Transverse colon (tissue), 4 donors: ENCODE results near the gene FAM234A. TPM values are rescaled to one million over a fixed set of nuclear protein-coding genes. Genes with fewer than 3 reads are reported as not detected.

Experiments used
- DNase-seq: peaks from one replicate; pipeline ENCODE4 v3.0.0-alpha.2; 2019
- H3K27ac ChIP-seq, 4 donors: fragments of 200-600 bp; sonication (generic); 2 replicates each; pipeline ENCODE4 v1.5.1; 2016 to 2018; ENCODE audit warnings: inconsistent platforms in 4 of 4
- H3K27me3 ChIP-seq: fragments of 200-600 bp; sonication (generic); 2 replicates; pipeline ENCODE4 v1.5.1; 2017; ENCODE audit warnings: inconsistent platforms
- H3K36me3 ChIP-seq, 4 donors: fragments of 200-600 bp; sonication (generic); 2 replicates each; pipeline ENCODE4 v1.5.1; 2017 to 2019; ENCODE audit warnings: inconsistent platforms in 4 of 4
- H3K4me1 ChIP-seq, 4 donors: fragments of 200-600 bp; sonication (generic); 2 replicates each; pipeline ENCODE4 v1.5.1; 2017 to 2020; ENCODE audit warnings: inconsistent platforms in 4 of 4
- H3K4me3 ChIP-seq, 4 donors: fragments of 200-600 bp; sonication (generic); 1 replicate in 1 of 4; 2 replicates in 3 of 4; pipeline versions ENCODE4 v1.5.1 to v1.6.1; 2017 to 2019; ENCODE audit warnings: inconsistent platforms in 4 of 4
- H3K9me3 ChIP-seq, 2 donors: fragments of 200-600 bp; sonication (generic); 2 replicates each; pipeline ENCODE4 v1.5.1; 2017 to 2019; ENCODE audit warnings: inconsistent platforms in 2 of 2
- EP300 ChIP-seq: sonication (generic); formaldehyde crosslinking; IDR thresholded peaks from one replicate; pipeline ENCODE4 v1.6.1; 2017; ENCODE audit warnings: antibody characterized with exemption, low read depth
- POLR2A ChIP-seq: fragments of 450-650 bp; IDR thresholded peaks from one replicate; pipeline ENCODE4 v1.6.1; 2016; ENCODE audit warnings: antibody characterized with exemption, mild to moderate bottlenecking, moderate library complexity
- POLR2AphosphoS5 ChIP-seq, 3 donors: sonication (generic); formaldehyde crosslinking; IDR thresholded peaks; one replicate each; pipeline ENCODE4 v1.6.1; 2016; ENCODE audit warnings: antibody characterized with exemption in 3 of 3
- WGBS, 2 donors: methylation state at CpG; one replicate each; pipeline ENCODE4 v1.1.5; 2018; ENCODE audit warnings: low coverage in 1 of 2; 5-methylcytosine and 5-hydroxymethylcytosine counted together
- in situ Hi-C, 4 donors: fragments of 200-750 bp; cut with MboI; loops; one replicate each; pipeline versions ENCODE4 v1.15.0 to v1.15.1; 2017; ENCODE audit warnings: low sequenced_read_pairs in 3 of 4, low pct_ligation_motif_present in 1 of 4, low pct_unique_long_range_greater_than_20kb in 1 of 4
- intact Hi-C: fragments of 100-400 bp; cut with DNase I; formaldehyde crosslinking; loops from one replicate; pipeline ENCODE4 v1.15.1; 2023; ENCODE audit warnings: low total_unique reads
- total RNA-seq, 4 donors: library from RNA; depleted of rRNA; stranded (reverse); fragments of >200 nt; gene quantifications; one replicate each; pipeline ENCODE4 v1.1.0, GENCODE V29; 2016
- TF ChIP-seq, protein P1 (sequence below), 5 experiments: fragments of 200-600 bp in 3 of 5; fragments of 450-650 bp in 2 of 5; sonication (generic) in 3 of 5; IDR thresholded peaks; 1 replicate in 2 of 5; 2 replicates in 3 of 5; pipeline ENCODE4 v1.5.1; 2016 to 2017; ENCODE audit warnings: antibody characterized with exemption in 5 of 5, inconsistent platforms in 3 of 5, mild to moderate bottlenecking in 2 of 5, moderate library complexity in 1 of 5

Gene FAM234A
- total RNA-seq, 4 donors from 2014 or later: 55.4 to 328 (median 112) TPM

DNA sequence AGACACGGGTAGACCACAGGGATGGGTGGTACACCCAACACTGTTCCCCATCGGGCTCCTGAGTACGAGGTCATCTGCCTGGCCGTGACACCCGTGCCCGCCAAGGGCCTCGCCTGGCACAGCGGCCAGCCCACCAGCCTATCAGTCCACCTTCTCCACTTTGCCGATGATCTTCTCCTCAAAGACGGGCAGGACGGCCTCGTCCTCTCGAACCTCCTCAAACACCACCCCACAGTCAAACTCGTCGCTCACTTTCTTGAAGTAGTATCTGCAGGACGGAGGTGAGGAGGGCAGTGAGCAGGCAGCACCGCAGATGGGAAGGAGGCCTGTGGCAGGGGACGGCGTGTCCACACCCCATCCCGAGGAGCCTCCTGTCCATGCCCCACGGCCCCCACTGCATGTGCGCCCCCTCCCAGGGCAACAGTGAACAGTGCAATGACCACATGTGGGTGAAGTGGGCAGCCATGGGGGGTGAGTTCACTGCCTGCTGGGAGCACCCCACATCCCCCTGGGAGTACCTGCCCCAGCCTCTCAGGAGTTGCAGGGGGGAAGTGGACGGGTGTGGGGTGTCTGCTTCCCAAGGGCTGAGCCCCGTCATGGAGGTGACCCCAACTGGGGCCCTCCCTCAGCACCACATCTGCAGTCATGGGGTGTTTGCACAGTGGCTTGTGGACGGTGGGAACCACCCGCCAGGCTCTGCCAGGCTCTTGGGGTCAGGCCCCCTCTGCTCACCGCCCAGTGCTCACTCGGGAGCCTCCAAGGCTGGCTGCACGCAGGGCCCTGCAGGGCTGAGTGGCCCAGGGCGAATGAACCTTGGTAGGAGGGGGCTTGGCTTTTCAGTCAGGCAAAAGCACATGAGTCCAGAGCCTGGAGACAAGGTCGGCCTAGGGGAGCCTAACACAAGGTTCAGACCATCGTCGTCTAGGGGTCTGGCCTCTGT, 53.6 kb downstream of the FAM234A start:
- Histone ChIP-seq H3K27me3 (peaks cover 2% of the 10 kb centered on the region), H3K4me1 (no peaks in the 10 kb centered on the region), H3K36me3 (peaks cover 0 to 31% (median 10%) of the 10 kb centered on the region in 4 donors), H3K27ac (no peak overlapping the region), H3K4me3 (no peak overlapping the region), H3K9me3 (no peaks in the 10 kb centered on the region)
- in situ Hi-C loops: no loop called here
- intact Hi-C loops: loop anchor here (1.0 kb wide), 1 partner anchor 20 kb away; no protein-coding TSS in a partner anchor
- DNase-seq: no peak
- TF ChIP-seq, protein P1, sequence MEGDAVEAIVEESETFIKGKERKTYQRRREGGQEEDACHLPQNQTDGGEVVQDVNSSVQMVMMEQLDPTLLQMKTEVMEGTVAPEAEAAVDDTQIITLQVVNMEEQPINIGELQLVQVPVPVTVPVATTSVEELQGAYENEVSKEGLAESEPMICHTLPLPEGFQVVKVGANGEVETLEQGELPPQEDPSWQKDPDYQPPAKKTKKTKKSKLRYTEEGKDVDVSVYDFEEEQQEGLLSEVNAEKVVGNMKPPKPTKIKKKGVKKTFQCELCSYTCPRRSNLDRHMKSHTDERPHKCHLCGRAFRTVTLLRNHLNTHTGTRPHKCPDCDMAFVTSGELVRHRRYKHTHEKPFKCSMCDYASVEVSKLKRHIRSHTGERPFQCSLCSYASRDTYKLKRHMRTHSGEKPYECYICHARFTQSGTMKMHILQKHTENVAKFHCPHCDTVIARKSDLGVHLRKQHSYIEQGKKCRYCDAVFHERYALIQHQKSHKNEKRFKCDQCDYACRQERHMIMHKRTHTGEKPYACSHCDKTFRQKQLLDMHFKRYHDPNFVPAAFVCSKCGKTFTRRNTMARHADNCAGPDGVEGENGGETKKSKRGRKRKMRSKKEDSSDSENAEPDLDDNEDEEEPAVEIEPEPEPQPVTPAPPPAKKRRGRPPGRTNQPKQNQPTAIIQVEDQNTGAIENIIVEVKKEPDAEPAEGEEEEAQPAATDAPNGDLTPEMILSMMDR (IDR thresholded peaks at IDR 0.05): no peak
- TF ChIP-seq EP300: no peak
- WGBS, 2 donors: 95% methylated on average over 32 of the region's 33 CpGs; no CpG with 5 or more reads in 1 of the 2 donors

DNA sequence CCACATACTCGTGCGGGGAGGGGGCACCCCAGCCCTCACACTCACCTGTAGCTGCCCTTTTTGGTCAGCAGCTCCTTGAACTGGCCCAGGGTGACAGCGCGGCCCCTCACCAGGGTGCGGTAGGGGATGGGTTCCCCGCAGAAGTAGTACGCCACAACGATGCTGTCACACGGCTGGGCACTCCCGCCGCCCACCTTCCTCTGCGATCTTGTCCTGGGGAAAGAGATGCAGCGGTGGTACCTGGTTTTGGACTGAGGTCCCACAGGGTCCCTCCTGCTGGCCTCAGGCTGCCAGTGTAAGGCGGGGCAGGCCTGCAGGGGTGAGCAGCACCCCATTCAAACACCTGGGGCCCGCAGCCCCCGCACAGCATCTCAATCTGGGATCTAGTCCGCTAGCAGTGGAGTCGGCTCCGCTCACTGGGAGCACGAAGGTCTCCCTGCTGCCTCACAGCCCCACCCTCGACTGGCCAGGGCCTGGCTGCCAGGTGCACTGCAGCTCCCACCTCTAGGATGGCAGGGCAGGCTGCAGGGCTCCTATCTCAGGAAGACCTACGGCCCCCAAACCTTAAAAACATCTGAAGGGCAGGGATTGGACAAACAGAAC, 54.9 kb downstream of the FAM234A start:
- Histone ChIP-seq H3K4me1 (no peaks in the 10 kb centered on the region), H3K27ac (no peak overlapping the region), H3K27me3 (no peaks in the 10 kb centered on the region), H3K9me3 (no peaks in the 10 kb centered on the region), H3K4me3 (no peak overlapping the region), H3K36me3 (peaks cover 0 to 31% (median 11%) of the 10 kb centered on the region in 4 donors)
- no peak for DNase-seq
- in situ Hi-C loops (no loop called here), intact Hi-C loops (no loop called here)
- TF ChIP-seq POLR2A (no peak), POLR2AphosphoS5 (IDR thresholded peaks at IDR 0.05) (no peak), EP300 (no peak)
- TF ChIP-seq, protein P1 (IDR thresholded peaks at IDR 0.05): no peak
- 93% methylated on average over 22 of the region's 22 CpGs; no CpG with 5 or more reads in 1 of the 2 donors for WGBS, 2 donors

DNA sequence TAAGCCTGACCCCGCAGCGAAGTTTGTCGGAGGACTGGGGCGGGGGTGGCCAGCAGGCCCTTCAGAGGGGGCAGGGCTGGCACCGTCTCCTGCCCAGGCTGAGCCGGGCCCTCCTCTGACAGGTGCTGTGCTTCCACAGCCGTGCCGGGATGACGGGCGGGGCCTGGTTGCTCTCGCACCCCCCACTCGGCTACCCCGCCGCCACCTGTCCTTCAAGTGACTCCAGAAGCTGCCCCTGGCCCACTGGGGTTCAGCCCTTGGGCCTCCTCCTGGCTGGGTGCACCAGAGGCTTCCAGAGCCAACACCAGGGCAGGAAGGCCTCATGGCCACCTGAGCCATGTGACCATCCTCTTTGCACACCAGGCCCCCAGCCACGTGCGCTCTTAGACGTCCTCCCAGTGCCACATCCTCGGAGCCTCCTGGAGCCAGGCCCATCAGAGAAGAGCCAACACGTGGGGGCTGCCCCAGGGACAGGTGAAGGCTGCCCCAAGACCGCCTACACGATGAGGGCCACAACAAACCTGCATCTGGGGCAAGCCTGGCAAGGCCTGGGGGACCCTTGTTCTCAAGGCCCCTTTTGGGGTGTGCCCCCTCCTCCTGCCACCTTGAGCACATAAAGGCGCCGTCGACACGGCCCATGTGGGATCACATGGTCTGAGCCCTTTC, 55.5 kb downstream of the FAM234A start:
- in situ Hi-C loops: no loop called here
- WGBS, 2 donors: 93% methylated on average over 16 of the region's 25 CpGs; no CpG with 5 or more reads in 1 of the 2 donors
- no peaks in the 10 kb centered on the region for H3K27me3 ChIP-seq
- H3K36me3 ChIP-seq: peaks cover 0 to 31% (median 11%) of the 10 kb centered on the region in 4 donors
- TF ChIP-seq POLR2AphosphoS5 (IDR thresholded peaks at IDR 0.05) (no peak), POLR2A (no peak), EP300 (no peak)
- TF ChIP-seq, protein P1 (IDR thresholded peaks at IDR 0.05): no peak
- H3K9me3 ChIP-seq: no peaks in the 10 kb centered on the region
- no peak for DNase-seq
- H3K4me1 ChIP-seq: no peaks in the 10 kb centered on the region
- H3K27ac ChIP-seq: no peak overlapping the region
- intact Hi-C loops: no loop called here
- no peak overlapping the region for H3K4me3 ChIP-seq
